HCT116 (cell line): Measurements from ENCODE around the gene HIC1. TPM values are rescaled to one million over a fixed set of nuclear protein-coding genes. Genes with fewer than 3 reads are reported as not detected.
A peak's percentile ranks its signal among the peaks of the same experiment; 100 is the strongest.

Experiments used
- ATAC-seq: fragments of 200-7000 bp; cut with Tn5 transposase; 2 replicates; pipeline ENCODE4 v1.9.1; 2020; ENCODE audit warnings: mild to moderate bottlenecking, moderate library complexity
- BruUV-seq: library from RNA; stranded (reverse); fragments of 400-500 nt; replicated peaks from 2 replicates; lab custom pipeline; 2021; lab: Mats Ljungman, UMichigan
- CTCF ChIA-PET: fragments of 300-600 bp; sonication (Branson Sonifier 250); formaldehyde crosslinking; loops from one replicate; lab custom pipeline; 2021; ENCODE audit warnings: antibody characterized with exemption; lab: Charles Lee
- POLR2A ChIA-PET: fragments of 300-600, 350-600 bp; sonication (Branson Sonifier 250); formaldehyde crosslinking; loops from one replicate; lab custom pipeline; 2021; ENCODE audit warnings: antibody characterized with exemption; lab: Charles Lee
- RAD21 ChIA-PET, 2 experiments: fragments of 300-600 bp; sonication (Branson Sonifier 250); formaldehyde crosslinking; loops; one replicate each; lab custom pipeline; 2023; ENCODE audit warnings: low total read pairs in 2 of 2; ENCODE audit not compliant: uncharacterized antibody in 2 of 2, unreplicated experiment in 2 of 2, low non-redundant PET in 1 of 2; lab: Charles Lee
- DNase-seq: peaks from one replicate; pipeline ENCODE4 v3.0.0-alpha.2; 2010; ENCODE audit warnings: low read depth, low spot score
- H2AFZ ChIP-seq: fragments of 200-600 bp; shearing (Covaris generic), sonication (generic); 2 replicates; pipeline ENCODE4 v1.6.1; 2017; ENCODE audit warnings: low read depth, mixed run types, mixed read lengths, antibody characterized with exemption, low read length; ENCODE audit not compliant: poor library complexity, severe bottlenecking
- H3K27ac ChIP-seq: 2 replicates; pipeline ENCODE4 v1.5.1; 2012; ENCODE audit warnings: low read depth, low read length
- H3K27me3 ChIP-seq: fragments of 200-600 bp; sonication (generic); 2 replicates; pipeline ENCODE4 v1.6.1; 2016; ENCODE audit warnings: mixed run types, low read length, mixed read lengths; ENCODE audit not compliant: insufficient read depth
- H3K36me3 ChIP-seq, 2 experiments: fragments of 200-500 bp in 1 of 2; fragments of 200-600 bp in 1 of 2; sonication (Bioruptor generic) in 1 of 2; sonication (generic) in 1 of 2; 2 replicates each; pipeline versions ENCODE4 v1.5.1 to v1.6.1; 2014 to 2016; ENCODE audit warnings: low read length in 2 of 2, inconsistent platforms in 1 of 2, mixed read lengths in 1 of 2, mixed run types in 1 of 2; ENCODE audit not compliant: insufficient read depth in 2 of 2, control insufficient read depth in 1 of 2
- H3K4me1 ChIP-seq, 2 experiments: fragments of 200-600 bp in 1 of 2; sonication (generic) in 1 of 2; 2 replicates each; pipeline versions ENCODE4 v1.5.1 to v1.6.1; 2012 to 2017; ENCODE audit warnings: low read length in 2 of 2, inconsistent platforms in 1 of 2, mild to moderate bottlenecking in 1 of 2, mixed read lengths in 1 of 2, mixed run types in 1 of 2, moderate library complexity in 1 of 2; ENCODE audit not compliant: insufficient read depth in 2 of 2, control insufficient read depth in 1 of 2
- H3K4me2 ChIP-seq: fragments of 200-600 bp; sonication (generic); 2 replicates; pipeline ENCODE4 v1.6.1; 2017; ENCODE audit warnings: mixed run types, low read length, mixed read lengths
- H3K4me3 ChIP-seq, 2 experiments: fragments of 200-600 bp in 1 of 2; sonication (generic) in 1 of 2; replicated peaks in 1 of 2; 2 replicates each; pipeline ENCODE4 v1.5.1; 2011 to 2016; ENCODE audit warnings: low read length in 2 of 2, control low read depth in 1 of 2, low read depth in 1 of 2, mild to moderate bottlenecking in 1 of 2, mixed read lengths in 1 of 2, mixed run types in 1 of 2
- H3K79me2 ChIP-seq: fragments of 200-600 bp; sonication (generic); 2 replicates; pipeline ENCODE4 v1.6.1; 2017; ENCODE audit warnings: mild to moderate bottlenecking, mixed run types, low read length, moderate library complexity, mixed read lengths; ENCODE audit not compliant: insufficient read depth
- H3K9ac ChIP-seq: fragments of 200-600 bp; sonication (generic); 2 replicates; pipeline ENCODE4 v1.6.1; 2016; ENCODE audit warnings: low read length, mixed read lengths
- H3K9me2 ChIP-seq: fragments of 200-600 bp; sonication (generic), shearing (Covaris generic); 2 replicates; pipeline ENCODE4 v1.6.1; 2017; ENCODE audit warnings: mixed run types, mild to moderate bottlenecking, moderate library complexity; ENCODE audit not compliant: insufficient read depth
- H3K9me3 ChIP-seq, 2 experiments: fragments of 200-500 bp in 1 of 2; fragments of 200-600 bp in 1 of 2; sonication (Bioruptor generic) in 1 of 2; sonication (generic) in 1 of 2; 2 replicates each; pipeline ENCODE4 v1.6.1; 2014 to 2017; ENCODE audit warnings: low read length in 2 of 2, mixed read lengths in 2 of 2, inconsistent platforms in 1 of 2, low read depth in 1 of 2, mild to moderate bottlenecking in 1 of 2, mixed run types in 1 of 2, moderate library complexity in 1 of 2; ENCODE audit not compliant: control insufficient read depth in 1 of 2, insufficient read depth in 1 of 2
- H4K20me1 ChIP-seq: fragments of 200-600 bp; sonication (generic), shearing (Covaris generic); 2 replicates; pipeline ENCODE4 v1.6.1; 2017; ENCODE audit warnings: mixed run types, mild to moderate bottlenecking, moderate library complexity; ENCODE audit not compliant: insufficient read depth
- CBX3 ChIP-seq: IDR thresholded peaks from 2 replicates; pipeline ENCODE4 v1.6.1; 2012; ENCODE audit warnings: low read depth
- CEBPB ChIP-seq: IDR thresholded peaks from 2 replicates; pipeline ENCODE4 v1.6.1; 2012; ENCODE audit warnings: low read depth
- ELF1 ChIP-seq: IDR thresholded peaks from 2 replicates; pipeline ENCODE4 v1.6.1; 2012; ENCODE audit warnings: low read depth, borderline replicate concordance
- EZH2 ChIP-seq: fragments of 200-600 bp; sonication (generic); IDR thresholded peaks from 2 replicates; pipeline ENCODE4 v1.6.1; 2017; ENCODE audit warnings: antibody characterized with exemption, mixed run types
- EZH2phosphoT487 ChIP-seq: fragments of 200-600 bp; IDR thresholded peaks from 2 replicates; pipeline ENCODE4 v1.6.1; 2018; ENCODE audit warnings: antibody characterized with exemption, borderline replicate concordance
- JUND ChIP-seq: IDR thresholded peaks from 2 replicates; pipeline ENCODE4 v1.6.1; 2012
- POLR2AphosphoS5 ChIP-seq: IDR thresholded peaks from 2 replicates; pipeline ENCODE4 v1.6.1; 2011; ENCODE audit warnings: mild to moderate bottlenecking, low read depth, low read length, moderate library complexity
- RAD21 ChIP-seq: IDR thresholded peaks from 2 replicates; pipeline ENCODE4 v1.6.1; 2012; ENCODE audit warnings: low read depth, mild to moderate bottlenecking
- SIN3A ChIP-seq: IDR thresholded peaks from 2 replicates; pipeline ENCODE4 v1.6.1; 2012; ENCODE audit warnings: low read depth
- SP1 ChIP-seq: IDR thresholded peaks from 2 replicates; pipeline ENCODE4 v1.6.1; 2012; ENCODE audit warnings: low read depth
- SRF ChIP-seq: IDR thresholded peaks from 2 replicates; pipeline ENCODE4 v1.6.1; 2012; ENCODE audit warnings: low read depth
- YY1 ChIP-seq: IDR thresholded peaks from 2 replicates; pipeline ENCODE4 v1.6.1; 2011; ENCODE audit warnings: low read length, low read depth, moderate library complexity, mild to moderate bottlenecking; ENCODE audit not compliant: insufficient replicate concordance; ENCODE audit errors: extremely low read depth
- ZFX ChIP-seq: fragments of 450-650 bp; IDR thresholded peaks from 2 replicates; pipeline ENCODE4 v1.6.1; 2017
- ZNF274 ChIP-seq: fragments of 200-500 bp; sonication (Bioruptor generic); IDR thresholded peaks from 2 replicates; pipeline ENCODE4 v1.6.1; 2014; ENCODE audit warnings: mild to moderate bottlenecking, low read depth, low read length, inconsistent platforms
- intact Hi-C: fragments of 100-400 bp; cut with micrococcal nuclease; formaldehyde crosslinking; loops from 2 replicates; pipeline ENCODE4 v1.10.0; 2022
- total RNA-seq: library from RNA; stranded (reverse); gene quantifications from one replicate; pipeline ENCODE4 v1.2.1, GENCODE V29; 2021; ENCODE audit not compliant: unreplicated experiment
- TF ChIP-seq, protein P1 (sequence below): IDR thresholded peaks from 2 replicates; pipeline ENCODE4 v1.6.1; 2011; ENCODE audit warnings: mild to moderate bottlenecking, low read length, moderate library complexity; ENCODE audit not compliant: insufficient replicate concordance; ENCODE audit errors: extremely low read depth
- TF ChIP-seq, protein P2 (sequence below): IDR thresholded peaks from 2 replicates; pipeline ENCODE4 v1.6.1; 2012
- TF ChIP-seq, protein P3 (sequence below): IDR thresholded peaks from 2 replicates; pipeline ENCODE4 v1.6.1; 2012; ENCODE audit warnings: low read depth

Gene HIC1
- total RNA-seq, 1 experiment from 2014 or later, result 0.64 TPM

DNA sequence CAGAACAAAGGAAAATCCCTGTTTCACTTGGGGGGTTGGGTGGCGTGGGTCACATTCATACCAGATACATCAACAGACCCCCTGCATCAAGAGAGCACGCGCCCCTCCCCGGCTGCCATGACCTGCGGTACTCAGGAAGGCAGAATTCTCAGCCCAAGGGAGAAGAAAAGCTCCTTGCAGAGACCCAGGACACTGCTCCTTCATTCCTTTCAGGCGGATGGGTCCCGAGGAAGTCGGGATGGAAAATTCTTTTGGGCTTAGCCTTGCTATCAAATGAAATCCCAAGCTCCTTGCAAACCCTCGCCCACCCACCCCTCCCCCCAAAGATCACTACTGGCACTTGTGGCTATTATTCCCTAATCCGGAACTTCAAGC, 40.6 kb downstream of the HIC1 start (continued):
- TF ChIP-seq EZH2phosphoT487 (no peak), SIN3A (no peak), SP1 (no peak), ZFX (no peak), ZNF274 (no peak)

DNA sequence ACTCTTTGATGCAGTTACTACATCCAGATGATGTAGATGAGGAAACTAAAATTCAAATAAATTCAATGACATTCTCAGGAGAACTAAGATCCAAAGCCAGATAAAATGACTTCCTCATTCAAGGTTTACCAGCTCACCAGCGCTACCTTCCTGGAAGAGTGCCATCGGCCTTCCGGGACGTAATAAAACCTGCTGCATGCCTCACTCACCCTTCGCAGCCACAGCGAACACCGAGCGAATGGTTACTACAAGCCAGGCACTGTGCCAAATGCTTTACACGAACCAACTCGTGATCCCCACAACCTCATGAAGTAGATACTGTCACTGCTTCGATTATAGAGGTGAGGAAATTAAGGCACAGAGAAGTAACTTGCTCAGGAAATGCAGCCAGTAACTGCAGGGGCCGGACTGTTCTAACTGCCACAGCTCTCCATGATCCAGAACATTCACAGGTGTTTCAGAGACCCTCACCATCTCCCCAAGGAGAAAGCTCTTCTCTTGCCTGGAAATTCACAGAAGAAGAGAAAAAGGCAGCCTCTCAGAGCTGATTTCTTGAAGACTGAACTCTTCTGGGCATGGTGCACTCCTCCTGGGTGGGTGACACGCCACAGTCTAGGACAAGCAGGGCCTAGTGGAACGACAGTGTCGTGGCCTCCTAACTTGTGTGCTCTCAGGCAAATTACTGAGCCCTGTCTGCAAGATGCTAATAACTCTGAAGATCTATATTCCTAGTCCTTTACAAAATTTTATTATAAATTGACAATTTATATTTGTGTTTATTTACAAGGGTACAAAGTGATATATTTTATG, 46.8 kb downstream of the HIC1 start:
- Histone ChIP-seq H3K27ac (peak overlapping the region; percentile 23; the same call in 1 of the 2 replicates), H3K27me3 (no peaks in the 10 kb centered on the region), H3K9me2 (no peaks in the 10 kb centered on the region)
- TF ChIP-seq, protein P1, sequence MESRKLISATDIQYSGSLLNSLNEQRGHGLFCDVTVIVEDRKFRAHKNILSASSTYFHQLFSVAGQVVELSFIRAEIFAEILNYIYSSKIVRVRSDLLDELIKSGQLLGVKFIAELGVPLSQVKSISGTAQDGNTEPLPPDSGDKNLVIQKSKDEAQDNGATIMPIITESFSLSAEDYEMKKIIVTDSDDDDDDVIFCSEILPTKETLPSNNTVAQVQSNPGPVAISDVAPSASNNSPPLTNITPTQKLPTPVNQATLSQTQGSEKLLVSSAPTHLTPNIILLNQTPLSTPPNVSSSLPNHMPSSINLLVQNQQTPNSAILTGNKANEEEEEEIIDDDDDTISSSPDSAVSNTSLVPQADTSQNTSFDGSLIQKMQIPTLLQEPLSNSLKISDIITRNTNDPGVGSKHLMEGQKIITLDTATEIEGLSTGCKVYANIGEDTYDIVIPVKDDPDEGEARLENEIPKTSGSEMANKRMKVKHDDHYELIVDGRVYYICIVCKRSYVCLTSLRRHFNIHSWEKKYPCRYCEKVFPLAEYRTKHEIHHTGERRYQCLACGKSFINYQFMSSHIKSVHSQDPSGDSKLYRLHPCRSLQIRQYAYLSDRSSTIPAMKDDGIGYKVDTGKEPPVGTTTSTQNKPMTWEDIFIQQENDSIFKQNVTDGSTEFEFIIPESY, result no peak
- TF ChIP-seq JUND, result peak; percentile 15; the same call in 1 of the 2 replicates
- peak; percentile 35; the same call in 1 of the 2 replicates for TF ChIP-seq SP1
- TF ChIP-seq SIN3A, result 0 out of 2 replicates have a peak, but pooled peaks have one; percentile 37
- TF ChIP-seq, protein P2, sequence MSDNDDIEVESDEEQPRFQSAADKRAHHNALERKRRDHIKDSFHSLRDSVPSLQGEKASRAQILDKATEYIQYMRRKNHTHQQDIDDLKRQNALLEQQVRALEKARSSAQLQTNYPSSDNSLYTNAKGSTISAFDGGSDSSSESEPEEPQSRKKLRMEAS, result peak; percentile 82
- TF ChIP-seq ELF1, result no peak
- TF ChIP-seq YY1, result no peak
- TF ChIP-seq CBX3, result peak; percentile 85
- no peak for TF ChIP-seq RAD21
- no peak for TF ChIP-seq SRF
- TF ChIP-seq, protein P3, sequence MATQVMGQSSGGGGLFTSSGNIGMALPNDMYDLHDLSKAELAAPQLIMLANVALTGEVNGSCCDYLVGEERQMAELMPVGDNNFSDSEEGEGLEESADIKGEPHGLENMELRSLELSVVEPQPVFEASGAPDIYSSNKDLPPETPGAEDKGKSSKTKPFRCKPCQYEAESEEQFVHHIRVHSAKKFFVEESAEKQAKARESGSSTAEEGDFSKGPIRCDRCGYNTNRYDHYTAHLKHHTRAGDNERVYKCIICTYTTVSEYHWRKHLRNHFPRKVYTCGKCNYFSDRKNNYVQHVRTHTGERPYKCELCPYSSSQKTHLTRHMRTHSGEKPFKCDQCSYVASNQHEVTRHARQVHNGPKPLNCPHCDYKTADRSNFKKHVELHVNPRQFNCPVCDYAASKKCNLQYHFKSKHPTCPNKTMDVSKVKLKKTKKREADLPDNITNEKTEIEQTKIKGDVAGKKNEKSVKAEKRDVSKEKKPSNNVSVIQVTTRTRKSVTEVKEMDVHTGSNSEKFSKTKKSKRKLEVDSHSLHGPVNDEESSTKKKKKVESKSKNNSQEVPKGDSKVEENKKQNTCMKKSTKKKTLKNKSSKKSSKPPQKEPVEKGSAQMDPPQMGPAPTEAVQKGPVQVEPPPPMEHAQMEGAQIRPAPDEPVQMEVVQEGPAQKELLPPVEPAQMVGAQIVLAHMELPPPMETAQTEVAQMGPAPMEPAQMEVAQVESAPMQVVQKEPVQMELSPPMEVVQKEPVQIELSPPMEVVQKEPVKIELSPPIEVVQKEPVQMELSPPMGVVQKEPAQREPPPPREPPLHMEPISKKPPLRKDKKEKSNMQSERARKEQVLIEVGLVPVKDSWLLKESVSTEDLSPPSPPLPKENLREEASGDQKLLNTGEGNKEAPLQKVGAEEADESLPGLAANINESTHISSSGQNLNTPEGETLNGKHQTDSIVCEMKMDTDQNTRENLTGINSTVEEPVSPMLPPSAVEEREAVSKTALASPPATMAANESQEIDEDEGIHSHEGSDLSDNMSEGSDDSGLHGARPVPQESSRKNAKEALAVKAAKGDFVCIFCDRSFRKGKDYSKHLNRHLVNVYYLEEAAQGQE, result no peak
- peak; percentile 48; the same call in 1 of the 2 replicates for TF ChIP-seq POLR2AphosphoS5
- no peak for TF ChIP-seq ZFX
- TF ChIP-seq CEBPB, result peak; percentile 24; the same call in 1 of the 2 replicates
- TF ChIP-seq EZH2, result no peak
- TF ChIP-seq, all 23 proteins: peak for 7
- H3K9ac ChIP-seq, result peak overlapping the region; percentile 21
- H3K36me3 ChIP-seq, result no peaks in the 10 kb centered on the region
- peaks cover 20 to 39% of the 10 kb centered on the region in 2 experiments for H3K4me1 ChIP-seq
- ATAC-seq (peak; percentile 85), DNase-seq (peak; percentile 73)
- no peaks in the 10 kb centered on the region; the same call in 1 of the 2 replicates for H4K20me1 ChIP-seq
- no TSS peak for BruUV-seq
- intact Hi-C loops, result no loop called here
- peak overlapping the region; percentile 68 for H3K4me2 ChIP-seq
- ChIA-PET CTCF (no interaction called here), RAD21 (no interaction called here), POLR2A (no interaction called here)
- peak overlapping the region in 1 of 2 experiments; percentile 21; a peak in 1 of 4 replicates for H3K4me3 ChIP-seq
- H3K79me2 ChIP-seq, result no peaks in the 10 kb centered on the region
- no peaks in the 10 kb centered on the region for H3K9me3 ChIP-seq
- H2AFZ ChIP-seq, result no peak overlapping the region
